Measurements from ENCODE around the gene FAM53B. TPM values are rescaled to one million over a fixed set of nuclear protein-coding genes. Genes with fewer than 3 reads are reported as not detected.
A peak's percentile ranks its signal among the peaks of the same experiment; 100 is the strongest.

The FAM53B gene
- total RNA-seq, 1 experiment from 2014 or later: 14.9 TPM

DNA sequence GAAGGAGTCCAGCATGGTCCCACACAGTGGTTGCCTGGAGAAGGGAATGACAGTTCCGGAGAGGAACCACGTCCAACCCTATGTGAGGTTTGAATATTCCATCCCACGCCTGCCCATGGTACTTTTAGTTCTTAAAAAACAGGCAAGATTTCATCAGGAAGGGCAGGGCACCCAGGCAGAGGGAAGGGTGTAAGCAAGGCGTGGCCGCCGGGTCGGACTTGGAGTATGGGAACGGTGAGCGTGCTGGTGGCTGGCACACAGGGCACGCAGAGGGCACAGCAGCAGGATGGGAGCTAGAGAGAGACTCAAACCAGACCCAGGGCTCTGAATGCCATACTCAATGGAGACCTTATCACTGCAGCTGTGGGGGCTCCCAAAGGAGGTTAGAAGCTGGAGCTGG, 34.3 kb downstream of the FAM53B start:
- DNase-seq (ENCODE audit: unreplicated experiment): peak; percentile 81
- H3K27ac Mint-ChIP-seq (ENCODE audit: low read depth, unreplicated experiment): peak overlapping the region; percentile 81
- BruUV-seq (replicated peaks): no TSS peak
- no peaks in the 10 kb centered on the region for H3K36me3 Mint-ChIP-seq (ENCODE audit: insufficient read depth, unreplicated experiment)
- H3K27me3 Mint-ChIP-seq (ENCODE audit: insufficient read depth, unreplicated experiment): no peaks in the 10 kb centered on the region
- POLR2A ChIA-PET: interaction anchor here (3.1 to 3.8 kb wide), 3 partner anchors 9 to 31 kb away, joined by 14 to 21 read pairs (median 15); no protein-coding TSS in a partner anchor
- peaks cover 31% of the 10 kb centered on the region for H3K4me1 Mint-ChIP-seq (ENCODE audit: insufficient read depth, unreplicated experiment)
- no peaks in the 10 kb centered on the region for H3K9me3 Mint-ChIP-seq (ENCODE audit: unreplicated experiment)
- CTCF ChIA-PET: interaction anchor here (0.6 to 3.4 kb wide), 5 partner anchors 9 to 148 kb away, joined by 3 to 25 read pairs (median 4); no protein-coding TSS in a partner anchor
- intact Hi-C loops (cut with micrococcal nuclease): loop anchor here (5.0 kb wide), 1 partner anchor 32 kb away; the partner anchor contains the start of gene FAM53B
- TF ChIP-seq, protein P1, sequence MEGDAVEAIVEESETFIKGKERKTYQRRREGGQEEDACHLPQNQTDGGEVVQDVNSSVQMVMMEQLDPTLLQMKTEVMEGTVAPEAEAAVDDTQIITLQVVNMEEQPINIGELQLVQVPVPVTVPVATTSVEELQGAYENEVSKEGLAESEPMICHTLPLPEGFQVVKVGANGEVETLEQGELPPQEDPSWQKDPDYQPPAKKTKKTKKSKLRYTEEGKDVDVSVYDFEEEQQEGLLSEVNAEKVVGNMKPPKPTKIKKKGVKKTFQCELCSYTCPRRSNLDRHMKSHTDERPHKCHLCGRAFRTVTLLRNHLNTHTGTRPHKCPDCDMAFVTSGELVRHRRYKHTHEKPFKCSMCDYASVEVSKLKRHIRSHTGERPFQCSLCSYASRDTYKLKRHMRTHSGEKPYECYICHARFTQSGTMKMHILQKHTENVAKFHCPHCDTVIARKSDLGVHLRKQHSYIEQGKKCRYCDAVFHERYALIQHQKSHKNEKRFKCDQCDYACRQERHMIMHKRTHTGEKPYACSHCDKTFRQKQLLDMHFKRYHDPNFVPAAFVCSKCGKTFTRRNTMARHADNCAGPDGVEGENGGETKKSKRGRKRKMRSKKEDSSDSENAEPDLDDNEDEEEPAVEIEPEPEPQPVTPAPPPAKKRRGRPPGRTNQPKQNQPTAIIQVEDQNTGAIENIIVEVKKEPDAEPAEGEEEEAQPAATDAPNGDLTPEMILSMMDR (IDR thresholded peaks at IDR 0.05; ENCODE audit: unreplicated experiment): no peak
- peak overlapping the region; percentile 30 for H3K4me3 Mint-ChIP-seq (ENCODE audit: unreplicated experiment)

GRCh38 chr10:124708922-124709520, 35.2 kb downstream of the FAM53B start:
- H3K27ac Mint-ChIP-seq (ENCODE audit: low read depth, unreplicated experiment): peak overlapping the region; percentile 81
- CTCF ChIA-PET: interaction anchor here (0.8 to 3.4 kb wide), 5 partner anchors 8 to 177 kb away, joined by 4 to 25 read pairs (median 5); no protein-coding TSS in a partner anchor

DNA sequence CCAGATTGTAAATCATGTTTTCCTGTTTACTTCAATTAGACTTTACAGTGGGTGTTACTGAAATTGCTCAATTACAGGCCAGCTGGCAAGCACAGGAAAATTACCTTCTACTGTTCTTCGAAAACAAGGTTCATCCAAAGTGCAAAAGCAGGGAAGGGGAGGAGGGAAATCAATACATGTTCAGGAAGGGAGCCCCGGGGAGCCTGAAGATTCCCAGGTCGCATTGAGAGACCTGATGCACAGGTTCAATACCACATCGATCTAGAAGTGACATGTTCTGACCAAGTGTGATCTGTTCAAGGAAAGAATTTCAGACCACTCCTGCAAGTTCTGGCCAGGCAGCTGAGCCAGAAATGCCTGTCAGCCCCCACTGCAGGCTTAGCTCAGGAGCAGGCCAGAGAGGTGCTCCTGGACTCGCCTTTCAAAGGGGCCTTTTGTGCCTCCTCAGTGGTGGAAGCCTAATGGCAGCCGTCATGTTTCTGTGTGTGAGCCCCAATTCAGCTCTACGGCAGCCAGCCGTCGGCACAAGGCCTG, 35.9 kb downstream of the FAM53B start:
- Mint-ChIP-seq H3K36me3 (ENCODE audit: insufficient read depth, unreplicated experiment) (no peaks in the 10 kb centered on the region), H3K27me3 (ENCODE audit: insufficient read depth, unreplicated experiment) (no peaks in the 10 kb centered on the region), H3K4me3 (ENCODE audit: unreplicated experiment) (no peak overlapping the region), H3K9me3 (ENCODE audit: unreplicated experiment) (no peaks in the 10 kb centered on the region), H3K27ac (ENCODE audit: low read depth, unreplicated experiment) (peak overlapping the region; percentile 81), H3K4me1 (ENCODE audit: insufficient read depth, unreplicated experiment) (peaks cover 31% of the 10 kb centered on the region)
- ChIA-PET CTCF (interaction anchor here (0.8 to 3.4 kb wide), 4 partner anchors 11 to 176 kb away, joined by 4 to 25 read pairs (median 6); no protein-coding TSS in a partner anchor), POLR2A (interaction anchor here (0.9 to 3.8 kb wide), 6 partner anchors 10 to 81 kb away, joined by 3 to 21 read pairs (median 10); no protein-coding TSS in a partner anchor)
- intact Hi-C loops (cut with micrococcal nuclease): loop anchor here (5.0 kb wide), 1 partner anchor 34 kb away; the partner anchor contains the start of gene FAM53B
- BruUV-seq (replicated peaks): no TSS peak
- TF ChIP-seq, protein P1 (IDR thresholded peaks at IDR 0.05; ENCODE audit: unreplicated experiment): no peak
- no peak for DNase-seq (ENCODE audit: unreplicated experiment)

More at GRCh38 chr10:124708922-124709520, 35.2 kb downstream of the FAM53B start:
- Mint-ChIP-seq H3K36me3 (ENCODE audit: insufficient read depth, unreplicated experiment) (no peaks in the 10 kb centered on the region), H3K27me3 (ENCODE audit: insufficient read depth, unreplicated experiment) (no peaks in the 10 kb centered on the region), H3K9me3 (ENCODE audit: unreplicated experiment) (no peaks in the 10 kb centered on the region), H3K4me1 (ENCODE audit: insufficient read depth, unreplicated experiment) (peaks cover 31% of the 10 kb centered on the region), H3K4me3 (ENCODE audit: unreplicated experiment) (peak overlapping the region; percentile 30)
- no peak for DNase-seq (ENCODE audit: unreplicated experiment)
- POLR2A ChIA-PET: interaction anchor here (1.0 to 3.8 kb wide), 4 partner anchors 10 to 82 kb away, joined by 3 to 21 read pairs (median 14); no protein-coding TSS in a partner anchor
- BruUV-seq (replicated peaks): no TSS peak
- TF ChIP-seq, protein P1 (IDR thresholded peaks at IDR 0.05; ENCODE audit: unreplicated experiment): no peak
- intact Hi-C loops (cut with micrococcal nuclease): loop anchor here (5.0 kb wide), 1 partner anchor 33 kb away; the partner anchor contains the start of gene FAM53B

- POLR2A ChIA-PET: interaction anchor here (0.7 to 3.8 kb wide), 6 partner anchors 11 to 38 kb away, joined by 3 to 21 read pairs (median 10); no protein-coding TSS in a partner anchor
- Mint-ChIP-seq H3K27me3 (ENCODE audit: insufficient read depth, unreplicated experiment) (no peaks in the 10 kb centered on the region), H3K9me3 (ENCODE audit: unreplicated experiment) (no peaks in the 10 kb centered on the region), H3K27ac (ENCODE audit: low read depth, unreplicated experiment) (peak overlapping the region; percentile 81), H3K4me1 (ENCODE audit: insufficient read depth, unreplicated experiment) (peaks cover 31% of the 10 kb centered on the region), H3K4me3 (ENCODE audit: unreplicated experiment) (no peak overlapping the region), H3K36me3 (ENCODE audit: insufficient read depth, unreplicated experiment) (peaks cover 1% of the 10 kb centered on the region)
- DNase-seq (ENCODE audit: unreplicated experiment): no peak
- TF ChIP-seq, protein P1 (IDR thresholded peaks at IDR 0.05; ENCODE audit: unreplicated experiment): no peak
- intact Hi-C loops (cut with micrococcal nuclease): loop anchor here (5.0 kb wide), 1 partner anchor 35 kb away; the partner anchor contains the start of gene FAM53B
- CTCF ChIA-PET: interaction anchor here (1.1 to 3.4 kb wide), 2 partner anchors 29 to 34 kb away, joined by 3 to 25 read pairs; no protein-coding TSS in a partner anchor
- BruUV-seq (replicated peaks): no TSS peak
Measured at GRCh38 chr10:124707551-124707950, 36.6 kb downstream of the FAM53B start.

Data from MCF 10A (cell line).